Measurements from ENCODE around the gene SEC14L5. TPM values are rescaled to one million over a fixed set of nuclear protein-coding genes. Genes with fewer than 3 reads are reported as not detected.

The SEC14L5 gene
- total RNA-seq, 1 experiment from 2014 or later, result 0.27 TPM

GRCh38 chr16:4922721-4923342 lies 35.3 kb upstream of the SEC14L5 start:
- DNase-seq (ENCODE audit: low read depth, low spot score) (no peak), ATAC-seq (no peak)
- peaks cover 3 to 13% of the 10 kb centered on the region in 2 experiments; a peak in 2 of 4 replicates for H3K9me3 ChIP-seq (ENCODE audit: control insufficient read depth in 1 of 2, insufficient read depth in 1 of 2, low read depth in 1 of 2, low read length in 2 of 2)
- intact Hi-C loops (cut with micrococcal nuclease), result no loop called here
- no peaks in the 10 kb centered on the region for H3K27me3 ChIP-seq (ENCODE audit: insufficient read depth, low read length)
- H3K9me2 ChIP-seq (ENCODE audit: insufficient read depth), result no peaks in the 10 kb centered on the region
- H3K4me2 ChIP-seq (ENCODE audit: low read length), result no peak overlapping the region
- ChIA-PET RAD21 (ENCODE audit: low non-redundant PET in 1 of 2, low total read pairs in 2 of 2, uncharacterized antibody in 2 of 2, unreplicated experiment in 2 of 2) (no interaction called here), POLR2A (no interaction called here), CTCF (no interaction called here)
- H3K36me3 ChIP-seq (ENCODE audit: control insufficient read depth in 1 of 2, insufficient read depth in 2 of 2, low read length in 2 of 2), result 0 out of 4 replicates have a peak, but pooled peaks cover 0 to 8% of the 10 kb centered on the region in 2 experiments
- no peaks in the 10 kb centered on the region; the same call in 1 of the 2 replicates for H3K79me2 ChIP-seq (ENCODE audit: insufficient read depth, low read length)
- no peak overlapping the region for H3K27ac ChIP-seq (ENCODE audit: low read depth, low read length)
- H2AFZ ChIP-seq (ENCODE audit: low read depth, low read length, poor library complexity, severe bottlenecking), result no peak overlapping the region
- no peak overlapping the region for H3K9ac ChIP-seq (ENCODE audit: low read length)
- BruUV-seq (replicated peaks), result no TSS peak
- TF ChIP-seq CBX3 (IDR thresholded peaks at IDR 0.05; ENCODE audit: low read depth) (no peak), FOSL1 (IDR thresholded peaks at IDR 0.05; ENCODE audit: low read depth) (no peak), ELF1 (IDR thresholded peaks at IDR 0.05; ENCODE audit: borderline replicate concordance, low read depth) (no peak), YY1 (IDR thresholded peaks at IDR 0.05; ENCODE audit: extremely low read depth, insufficient replicate concordance, low read depth, low read length) (no peak), ZBTB33 (IDR thresholded peaks at IDR 0.05; ENCODE audit: extremely low read depth, insufficient replicate concordance, low read length) (no peak), EZH2 (IDR thresholded peaks at IDR 0.05) (no peak), JUND (IDR thresholded peaks at IDR 0.05) (no peak), EZH2phosphoT487 (IDR thresholded peaks at IDR 0.05; ENCODE audit: borderline replicate concordance) (no peak), TCF7L2 (IDR thresholded peaks at IDR 0.05; ENCODE audit: borderline replicate concordance, extremely low read depth, insufficient read depth, insufficient read length) (no peak), SRF (IDR thresholded peaks at IDR 0.05; ENCODE audit: low read depth) (no peak), ZNF274 (IDR thresholded peaks at IDR 0.05; ENCODE audit: low read depth, low read length) (no peak)
- TF ChIP-seq, protein P1, sequence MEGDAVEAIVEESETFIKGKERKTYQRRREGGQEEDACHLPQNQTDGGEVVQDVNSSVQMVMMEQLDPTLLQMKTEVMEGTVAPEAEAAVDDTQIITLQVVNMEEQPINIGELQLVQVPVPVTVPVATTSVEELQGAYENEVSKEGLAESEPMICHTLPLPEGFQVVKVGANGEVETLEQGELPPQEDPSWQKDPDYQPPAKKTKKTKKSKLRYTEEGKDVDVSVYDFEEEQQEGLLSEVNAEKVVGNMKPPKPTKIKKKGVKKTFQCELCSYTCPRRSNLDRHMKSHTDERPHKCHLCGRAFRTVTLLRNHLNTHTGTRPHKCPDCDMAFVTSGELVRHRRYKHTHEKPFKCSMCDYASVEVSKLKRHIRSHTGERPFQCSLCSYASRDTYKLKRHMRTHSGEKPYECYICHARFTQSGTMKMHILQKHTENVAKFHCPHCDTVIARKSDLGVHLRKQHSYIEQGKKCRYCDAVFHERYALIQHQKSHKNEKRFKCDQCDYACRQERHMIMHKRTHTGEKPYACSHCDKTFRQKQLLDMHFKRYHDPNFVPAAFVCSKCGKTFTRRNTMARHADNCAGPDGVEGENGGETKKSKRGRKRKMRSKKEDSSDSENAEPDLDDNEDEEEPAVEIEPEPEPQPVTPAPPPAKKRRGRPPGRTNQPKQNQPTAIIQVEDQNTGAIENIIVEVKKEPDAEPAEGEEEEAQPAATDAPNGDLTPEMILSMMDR (IDR thresholded peaks at IDR 0.05 in 2 of 3, conservative IDR thresholded peaks at IDR 0.05 in 1 of 3; ENCODE audit: borderline replicate concordance in 1 of 3, insufficient read depth in 1 of 3, low read depth in 2 of 3, low read length in 2 of 3), result no peak
- TF ChIP-seq, protein P2, sequence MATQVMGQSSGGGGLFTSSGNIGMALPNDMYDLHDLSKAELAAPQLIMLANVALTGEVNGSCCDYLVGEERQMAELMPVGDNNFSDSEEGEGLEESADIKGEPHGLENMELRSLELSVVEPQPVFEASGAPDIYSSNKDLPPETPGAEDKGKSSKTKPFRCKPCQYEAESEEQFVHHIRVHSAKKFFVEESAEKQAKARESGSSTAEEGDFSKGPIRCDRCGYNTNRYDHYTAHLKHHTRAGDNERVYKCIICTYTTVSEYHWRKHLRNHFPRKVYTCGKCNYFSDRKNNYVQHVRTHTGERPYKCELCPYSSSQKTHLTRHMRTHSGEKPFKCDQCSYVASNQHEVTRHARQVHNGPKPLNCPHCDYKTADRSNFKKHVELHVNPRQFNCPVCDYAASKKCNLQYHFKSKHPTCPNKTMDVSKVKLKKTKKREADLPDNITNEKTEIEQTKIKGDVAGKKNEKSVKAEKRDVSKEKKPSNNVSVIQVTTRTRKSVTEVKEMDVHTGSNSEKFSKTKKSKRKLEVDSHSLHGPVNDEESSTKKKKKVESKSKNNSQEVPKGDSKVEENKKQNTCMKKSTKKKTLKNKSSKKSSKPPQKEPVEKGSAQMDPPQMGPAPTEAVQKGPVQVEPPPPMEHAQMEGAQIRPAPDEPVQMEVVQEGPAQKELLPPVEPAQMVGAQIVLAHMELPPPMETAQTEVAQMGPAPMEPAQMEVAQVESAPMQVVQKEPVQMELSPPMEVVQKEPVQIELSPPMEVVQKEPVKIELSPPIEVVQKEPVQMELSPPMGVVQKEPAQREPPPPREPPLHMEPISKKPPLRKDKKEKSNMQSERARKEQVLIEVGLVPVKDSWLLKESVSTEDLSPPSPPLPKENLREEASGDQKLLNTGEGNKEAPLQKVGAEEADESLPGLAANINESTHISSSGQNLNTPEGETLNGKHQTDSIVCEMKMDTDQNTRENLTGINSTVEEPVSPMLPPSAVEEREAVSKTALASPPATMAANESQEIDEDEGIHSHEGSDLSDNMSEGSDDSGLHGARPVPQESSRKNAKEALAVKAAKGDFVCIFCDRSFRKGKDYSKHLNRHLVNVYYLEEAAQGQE (IDR thresholded peaks at IDR 0.05; ENCODE audit: low read depth), result no peak
- peaks cover 26 to 42% of the 10 kb centered on the region in 2 experiments for H3K4me1 ChIP-seq (ENCODE audit: control insufficient read depth in 1 of 2, insufficient read depth in 2 of 2, low read length in 2 of 2)
- H3K4me3 ChIP-seq (replicated peaks in 1 of 2; ENCODE audit: low read depth in 1 of 2, low read length in 2 of 2), result no peak overlapping the region
- no peaks in the 10 kb centered on the region for H4K20me1 ChIP-seq (ENCODE audit: insufficient read depth)
